ENCODE measurements around the gene TRPM8.

The TRPM8 gene

GRCh38 chr2:234033174-234033573, 116.0 kb downstream of the TRPM8 start:
- DNase-seq (ENCODE audit: extremely low spot score, insufficient read length, low read depth) = no peak
- no peak for FAIRE-seq

DNA sequence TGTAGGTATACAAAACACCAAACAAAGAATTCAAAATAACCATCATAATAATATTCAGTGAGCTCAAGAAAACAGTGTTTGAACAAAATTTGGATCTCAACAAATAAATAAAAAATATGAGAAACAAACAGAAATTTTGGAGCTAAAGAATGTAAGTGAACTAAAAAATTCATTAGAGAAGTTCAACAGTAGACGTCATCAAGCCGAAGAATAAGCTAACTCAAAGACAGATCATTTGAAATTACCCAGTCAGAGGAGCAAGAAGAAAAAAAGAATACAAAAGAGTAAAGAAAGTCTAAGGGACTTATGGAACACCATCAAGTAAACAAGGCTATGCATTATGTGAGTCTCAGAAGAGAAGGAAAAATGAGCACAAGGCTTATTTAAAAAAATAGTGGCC, 116.7 kb downstream of the TRPM8 start:
- no peak for FAIRE-seq

DNA sequence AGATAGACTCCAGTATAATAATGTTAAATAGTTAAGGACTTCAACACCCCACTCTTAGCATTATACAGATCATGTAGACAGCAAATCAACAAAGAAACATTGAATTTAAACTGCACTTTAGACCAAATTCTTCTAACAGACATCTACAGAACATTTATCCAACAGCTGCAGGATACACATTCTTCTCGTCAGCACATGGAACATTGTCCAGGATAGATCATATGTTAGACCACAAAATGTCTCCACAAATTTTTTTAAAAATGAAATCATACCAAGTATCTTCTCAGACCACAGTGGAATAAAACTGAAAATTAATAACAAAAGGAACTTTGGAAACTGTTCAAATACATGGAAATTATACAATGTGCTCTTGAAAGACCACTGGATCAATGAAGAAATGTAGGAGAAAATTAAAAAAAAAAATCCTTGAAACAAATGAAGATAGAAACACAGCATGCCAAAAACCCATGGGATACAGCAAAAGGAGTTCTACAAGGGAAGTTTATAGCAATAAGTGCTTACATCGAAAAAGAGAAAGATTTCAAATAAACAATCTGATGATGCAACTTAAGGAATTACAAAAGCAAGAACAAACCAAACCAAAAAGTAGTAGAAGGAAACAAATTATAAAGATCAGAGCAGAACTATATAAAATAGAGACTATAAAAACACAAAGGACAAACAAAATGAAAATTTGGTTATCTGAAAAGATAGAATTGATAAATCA, 121.1 kb downstream of the TRPM8 start:
- DNase-seq (ENCODE audit: extremely low spot score, insufficient read length, low read depth) (no peak), FAIRE-seq (no peak)

More for the DNA sequence above, 116.7 kb downstream of the TRPM8 start:
- DNase-seq (ENCODE audit: extremely low spot score, insufficient read length, low read depth) = no peak

GRCh38 chr2:234044157-234044556, 127.0 kb downstream of the TRPM8 start:
- FAIRE-seq (no peak), DNase-seq (ENCODE audit: extremely low spot score, insufficient read length, low read depth) (no peak)

- FAIRE-seq (no peak), DNase-seq (ENCODE audit: extremely low spot score, insufficient read length, low read depth) (no peak)
These were observed 129.3 kb downstream of the TRPM8 start for GRCh38 chr2:234046521-234046920.

DNA sequence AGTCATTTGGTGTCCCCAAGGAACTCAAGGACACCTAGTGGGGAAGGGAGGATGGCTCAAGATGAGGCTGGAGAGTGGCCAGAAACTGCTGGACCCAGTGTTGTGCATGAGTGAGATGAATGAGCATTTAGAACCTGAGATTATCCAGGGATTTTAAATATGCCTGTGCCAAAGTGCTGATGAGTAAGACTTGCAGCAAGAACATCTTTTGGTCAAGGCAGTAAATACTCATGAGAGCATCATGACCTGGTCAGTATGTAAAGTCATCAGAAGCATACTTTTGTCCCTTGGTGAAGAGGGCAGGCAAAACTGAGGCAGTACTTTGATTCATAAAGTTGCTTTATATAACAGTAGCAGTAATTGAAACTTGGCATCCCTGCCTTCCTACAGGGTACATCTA, 130.2 kb downstream of the TRPM8 start:
- no peak for FAIRE-seq

DNA sequence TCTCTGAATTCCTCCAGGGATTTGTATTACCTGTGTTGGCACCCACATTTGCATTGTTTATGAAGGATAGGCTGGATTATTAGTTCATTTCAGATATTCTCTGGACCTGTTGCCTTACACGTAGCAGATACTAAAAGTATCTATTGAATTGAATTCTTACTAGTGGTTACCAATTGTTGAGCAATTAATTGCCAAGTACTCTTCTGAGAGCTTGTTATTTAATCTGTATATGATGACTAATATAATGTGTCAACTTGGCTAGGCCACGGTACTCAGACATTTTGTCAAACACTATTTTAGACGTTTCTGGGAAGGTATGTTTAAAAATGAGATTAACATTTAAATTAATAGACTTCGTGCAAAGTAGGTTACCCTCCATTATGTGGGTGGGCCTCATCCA, 130.9 kb downstream of the TRPM8 start:
- FAIRE-seq = no peak
- DNase-seq (ENCODE audit: extremely low spot score, insufficient read length, low read depth) = no peak

More for the DNA sequence above, 130.2 kb downstream of the TRPM8 start:
- no peak for DNase-seq (ENCODE audit: extremely low spot score, insufficient read length, low read depth)

- FAIRE-seq = no peak
- no peak for DNase-seq (ENCODE audit: extremely low spot score, insufficient read length, low read depth)
These were observed 133.4 kb downstream of the TRPM8 start, which contains the start of gene SPP2 for GRCh38 chr2:234050455-234051135. SPP2 (plus strand) TSS chr2:234050702; CDS start chr2:234050787, 85 bp downstream.

GRCh38 chr2:234051374-234052070, 134.3 kb downstream of the TRPM8 start:
- DNase-seq (ENCODE audit: extremely low spot score, insufficient read length, low read depth) (no peak), FAIRE-seq (no peak)

DNA sequence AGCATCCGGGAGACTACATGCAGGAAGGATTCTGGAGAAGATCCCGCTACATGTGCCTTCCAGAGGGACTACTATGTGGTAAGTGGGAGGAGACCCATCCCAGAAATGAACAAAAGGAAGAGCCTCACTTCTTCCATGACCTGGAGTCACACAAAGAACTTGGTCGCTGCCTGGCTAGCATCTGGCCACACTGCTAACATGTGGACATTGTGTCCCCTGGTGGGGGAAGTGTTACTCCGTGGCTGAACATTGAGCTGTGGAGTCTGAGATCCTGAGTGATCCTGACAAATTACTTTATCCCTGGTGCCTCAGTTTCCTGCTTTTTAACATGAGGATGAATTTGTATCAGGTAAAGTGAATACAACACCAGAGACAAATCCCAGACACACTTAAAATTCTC, 141.7 kb downstream of the TRPM8 start:
- no peak for FAIRE-seq

GRCh38 chr2:234060236-234060635, 143.1 kb downstream of the TRPM8 start:
- no peak for FAIRE-seq
- no peak for DNase-seq (ENCODE audit: extremely low spot score, insufficient read length, low read depth)

More for the DNA sequence above, 141.7 kb downstream of the TRPM8 start:
- no peak for DNase-seq (ENCODE audit: extremely low spot score, insufficient read length, low read depth)

GRCh38 chr2:234061624-234062257, 144.6 kb downstream of the TRPM8 start:
- FAIRE-seq (no peak), DNase-seq (ENCODE audit: extremely low spot score, insufficient read length, low read depth) (no peak)

DNA sequence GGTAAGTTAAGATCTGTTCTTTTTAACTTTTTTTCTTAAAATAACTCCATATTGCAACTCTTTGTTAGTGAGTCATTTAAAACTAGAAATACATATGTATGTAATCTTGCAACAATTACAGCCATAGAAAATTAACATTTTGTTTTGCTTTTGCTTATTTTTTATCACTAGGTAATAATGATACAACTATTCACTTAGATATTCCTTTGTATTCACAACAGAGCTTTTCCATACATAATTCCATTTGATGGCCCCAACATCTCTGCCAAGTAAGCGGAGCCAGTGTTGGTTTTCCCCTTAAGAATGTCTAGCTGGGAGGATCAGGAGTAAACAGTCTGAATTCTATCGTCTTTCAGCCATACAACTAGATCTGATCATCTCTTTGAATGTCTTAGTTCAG, 149.4 kb downstream of the TRPM8 start:
- FAIRE-seq = no peak

More for the DNA sequence above, 149.4 kb downstream of the TRPM8 start:
- DNase-seq (ENCODE audit: extremely low spot score, insufficient read length, low read depth) = no peak

Measured in GM18507 (cell line).